Measurements from ENCODE around the gene DRC3.

DRC3 gene

GRCh38 chr17:18041776-18042175 lies 69.1 kb downstream of the DRC3 start:
- Histone ChIP-seq H3K36me3 (ENCODE audit: control insufficient read depth, insufficient read depth, low read length) (no peaks in the 10 kb centered on the region), H3K9ac (no peak overlapping the region), H3K27ac (no peak overlapping the region), H3K4me3 (ENCODE audit: low read depth, low read length) (no peak overlapping the region), H2AFZ (no peak overlapping the region), H3K27me3 (ENCODE audit: control insufficient read depth, insufficient read depth, low read length) (no peaks in the 10 kb centered on the region), H3K4me2 (ENCODE audit: low read length) (no peak overlapping the region), H3K79me2 (peaks cover 44% of the 10 kb centered on the region), H3K4me1 (peaks cover 26% of the 10 kb centered on the region), H3K9me3 (ENCODE audit: control insufficient read depth, low read length) (no peaks in the 10 kb centered on the region)
- TF ChIP-seq CTCF (IDR thresholded peaks at IDR 0.05), result no peak

DNA sequence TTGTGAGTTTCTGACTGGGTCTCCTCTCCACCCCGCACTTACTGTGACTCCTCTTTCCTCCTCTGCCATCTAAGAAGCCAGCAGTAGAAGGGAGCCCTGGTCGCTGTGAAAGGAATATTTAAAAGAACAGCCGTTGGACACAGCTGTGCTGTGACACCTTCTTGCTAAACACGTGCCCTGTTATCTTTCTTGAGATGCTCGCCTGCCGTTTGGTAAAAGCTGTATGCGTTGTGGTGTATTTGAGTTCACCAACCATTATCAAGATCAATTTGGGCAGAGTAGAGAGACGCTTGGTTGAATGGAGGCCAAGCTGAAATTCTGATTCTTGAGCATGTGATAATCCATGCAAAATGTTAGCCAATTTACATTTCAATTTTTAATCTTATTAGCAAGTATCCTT lies 70.3 kb downstream of the DRC3 start:
- peaks cover 21% of the 10 kb centered on the region for H3K4me1 ChIP-seq
- H3K9ac ChIP-seq, result no peak overlapping the region
- no peaks in the 10 kb centered on the region for H3K36me3 ChIP-seq (ENCODE audit: control insufficient read depth, insufficient read depth, low read length)
- H3K4me3 ChIP-seq (ENCODE audit: low read depth, low read length), result no peak overlapping the region
- H3K27me3 ChIP-seq (ENCODE audit: control insufficient read depth, insufficient read depth, low read length), result no peaks in the 10 kb centered on the region
- no peak overlapping the region for H3K4me2 ChIP-seq (ENCODE audit: low read length)
- H2AFZ ChIP-seq, result no peak overlapping the region
- H3K79me2 ChIP-seq, result peaks cover 34% of the 10 kb centered on the region
- H3K27ac ChIP-seq, result no peak overlapping the region
- H3K9me3 ChIP-seq (ENCODE audit: control insufficient read depth, low read length), result no peaks in the 10 kb centered on the region
- TF ChIP-seq CTCF (IDR thresholded peaks at IDR 0.05), result no peak

GRCh38 chr17:18043491-18043890 lies 70.8 kb downstream of the DRC3 start:
- no peak overlapping the region for H2AFZ ChIP-seq
- H3K9me3 ChIP-seq (ENCODE audit: control insufficient read depth, low read length), result no peaks in the 10 kb centered on the region
- no peak for TF ChIP-seq CTCF (IDR thresholded peaks at IDR 0.05)
- H3K4me2 ChIP-seq (ENCODE audit: low read length), result no peak overlapping the region
- H3K4me1 ChIP-seq, result peaks cover 18% of the 10 kb centered on the region
- peaks cover 30% of the 10 kb centered on the region for H3K79me2 ChIP-seq
- no peak overlapping the region for H3K9ac ChIP-seq
- H3K27ac ChIP-seq, result no peak overlapping the region
- H3K4me3 ChIP-seq (ENCODE audit: low read depth, low read length), result no peak overlapping the region
- H3K36me3 ChIP-seq (ENCODE audit: control insufficient read depth, insufficient read depth, low read length), result no peaks in the 10 kb centered on the region
- H3K27me3 ChIP-seq (ENCODE audit: control insufficient read depth, insufficient read depth, low read length), result no peaks in the 10 kb centered on the region

DNA sequence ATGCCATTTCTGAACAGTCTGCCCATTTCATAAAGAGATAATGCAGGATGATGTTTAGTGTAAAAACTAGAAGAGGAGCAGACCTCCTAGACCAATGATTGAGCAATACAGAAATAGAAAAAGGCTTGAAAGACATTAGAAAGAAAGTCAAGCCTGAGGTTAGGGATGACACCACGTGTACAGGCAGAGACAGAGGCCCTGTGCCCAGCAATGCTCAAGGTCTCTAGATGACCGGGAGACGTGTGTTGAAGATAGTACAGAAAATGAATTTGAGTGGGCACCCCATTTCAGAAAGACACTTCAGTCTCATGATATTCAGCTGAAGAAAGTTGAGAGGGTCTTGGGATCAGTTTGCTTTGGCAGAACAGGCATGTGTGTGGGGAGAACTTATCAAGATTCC lies 71.9 kb downstream of the DRC3 start:
- no peak overlapping the region for H3K9ac ChIP-seq
- H3K79me2 ChIP-seq, result peaks cover 27% of the 10 kb centered on the region
- no peak overlapping the region for H3K4me3 ChIP-seq (ENCODE audit: low read depth, low read length)
- H3K36me3 ChIP-seq (ENCODE audit: control insufficient read depth, insufficient read depth, low read length), result no peaks in the 10 kb centered on the region
- H3K4me2 ChIP-seq (ENCODE audit: low read length), result no peak overlapping the region
- no peaks in the 10 kb centered on the region for H3K9me3 ChIP-seq (ENCODE audit: control insufficient read depth, low read length)
- no peak overlapping the region for H2AFZ ChIP-seq
- no peak overlapping the region for H3K27ac ChIP-seq
- no peaks in the 10 kb centered on the region for H3K27me3 ChIP-seq (ENCODE audit: control insufficient read depth, insufficient read depth, low read length)
- peaks cover 18% of the 10 kb centered on the region for H3K4me1 ChIP-seq
- no peak for TF ChIP-seq CTCF (IDR thresholded peaks at IDR 0.05)

DNA sequence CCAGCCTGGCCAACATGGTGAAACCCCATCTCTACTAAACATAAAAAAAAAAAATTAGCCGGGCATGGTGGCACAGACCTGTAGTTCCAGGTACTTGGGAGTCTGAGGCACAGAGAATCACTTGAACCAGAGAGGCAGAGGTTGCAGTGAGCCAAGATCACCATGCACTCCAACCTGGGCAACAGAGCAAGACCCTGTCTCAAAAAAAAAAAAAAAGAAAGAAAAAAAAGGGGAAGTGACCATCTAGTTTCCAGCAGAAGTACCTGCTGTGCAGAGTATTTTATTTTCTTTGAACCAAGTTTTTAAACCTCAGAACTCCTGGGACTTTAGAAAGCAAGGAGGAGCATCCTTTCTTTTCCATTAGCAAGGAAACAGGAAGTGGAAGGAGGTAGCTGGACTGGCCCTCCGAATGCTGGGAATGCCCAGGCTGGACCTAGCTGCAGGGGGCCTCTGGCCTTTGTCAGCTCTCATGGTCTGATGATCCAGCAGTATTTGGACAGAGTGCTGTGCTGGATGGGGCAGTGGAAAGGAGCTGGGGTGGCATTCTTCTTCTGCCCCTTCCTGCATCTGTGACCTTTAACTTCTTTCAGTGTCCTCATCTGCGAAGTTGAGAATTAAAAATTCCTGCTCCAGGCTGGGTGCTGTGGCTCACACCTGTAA lies 73.2 kb downstream of the DRC3 start:
- Histone ChIP-seq H3K9ac (no peak overlapping the region), H3K27me3 (ENCODE audit: control insufficient read depth, insufficient read depth, low read length) (no peaks in the 10 kb centered on the region), H3K79me2 (peaks cover 19% of the 10 kb centered on the region), H3K4me2 (ENCODE audit: low read length) (no peak overlapping the region), H2AFZ (no peak overlapping the region), H3K4me3 (ENCODE audit: low read depth, low read length) (no peak overlapping the region), H3K4me1 (peaks cover 11% of the 10 kb centered on the region), H3K9me3 (ENCODE audit: control insufficient read depth, low read length) (no peaks in the 10 kb centered on the region), H3K27ac (no peak overlapping the region), H3K36me3 (ENCODE audit: control insufficient read depth, insufficient read depth, low read length) (no peaks in the 10 kb centered on the region)
- TF ChIP-seq CTCF (IDR thresholded peaks at IDR 0.05), result no peak

Measured in parathyroid adenoma (tissue), 2 donors.